Measurements from ENCODE around the gene KRT36.

KRT36 gene

GRCh38 chr17:41437254-41437653 is 52.5 kb downstream of the KRT36 start:
- TF ChIP-seq ZFX (IDR thresholded peaks at IDR 0.05; ENCODE audit: borderline replicate concordance) (no peak), CTCF (IDR thresholded peaks at IDR 0.05) (no peak)
- H3K27ac ChIP-seq = no peak overlapping the region
